Astrocyte (in vitro differentiated cells and primary cell): ENCODE data around the gene DSTN. TPM values are rescaled to one million over a fixed set of nuclear protein-coding genes. Genes with fewer than 3 reads are reported as not detected.

Experiments
- DNase-seq: peaks from one replicate; pipeline ENCODE4 v3.0.0-alpha.2; 2010; ENCODE audit warnings: low read depth
- FAIRE-seq: peaks from 2 replicates; lab custom pipeline; 2011; peaks lifted over from hg19 to GRCh38; lab: Jason Lieb, UNC
- H2AFZ ChIP-seq: 2 replicates; pipeline ENCODE4 v1.6.0; 2012; ENCODE audit warnings: low read depth, low read length, inconsistent platforms
- H3K27ac ChIP-seq: 2 replicates; pipeline ENCODE4 v1.5.1; 2011; ENCODE audit warnings: low read depth, low read length, inconsistent platforms
- H3K27me3 ChIP-seq: 2 replicates; pipeline ENCODE4 v1.6.0; 2011; ENCODE audit warnings: low read length, inconsistent platforms; ENCODE audit not compliant: insufficient read depth
- H3K36me3 ChIP-seq: 2 replicates; pipeline ENCODE4 v1.5.1; 2011; ENCODE audit warnings: low read length, inconsistent platforms; ENCODE audit not compliant: insufficient read depth
- H3K4me1 ChIP-seq: 2 replicates; pipeline ENCODE4 v1.5.1; 2011; ENCODE audit warnings: low read length, inconsistent platforms; ENCODE audit not compliant: insufficient read depth
- H3K4me2 ChIP-seq: 2 replicates; pipeline ENCODE4 v1.6.0; 2012; ENCODE audit warnings: low read length, inconsistent platforms
- H3K4me3 ChIP-seq: 2 replicates; pipeline ENCODE4 v1.5.1; 2011; ENCODE audit warnings: low read depth, mild to moderate bottlenecking, low read length, inconsistent platforms; ENCODE audit not compliant: insufficient read depth
- H3K79me2 ChIP-seq: 2 replicates; pipeline ENCODE4 v1.6.0; 2012; ENCODE audit warnings: mild to moderate bottlenecking, low read length, inconsistent platforms; ENCODE audit not compliant: insufficient read depth
- H3K9ac ChIP-seq: 2 replicates; pipeline ENCODE4 v1.6.0; 2012; ENCODE audit warnings: mild to moderate bottlenecking, low read length, inconsistent platforms
- H3K9me3 ChIP-seq: 2 replicates; pipeline ENCODE4 v1.5.1; 2012; ENCODE audit warnings: low read depth, mild to moderate bottlenecking, low read length, inconsistent platforms; ENCODE audit not compliant: insufficient read depth
- H4K20me1 ChIP-seq: 2 replicates; pipeline ENCODE4 v1.6.0; 2012; ENCODE audit warnings: low read length, inconsistent platforms; ENCODE audit not compliant: insufficient read depth
- H3K27ac Mint-ChIP-seq: one replicate; pipeline ENCODE4 v1.8.0; 2021; ENCODE audit warnings: mild to moderate bottlenecking, mixed read lengths; ENCODE audit not compliant: unreplicated experiment
- H3K27me3 Mint-ChIP-seq: one replicate; pipeline ENCODE4 v1.8.0; 2021; ENCODE audit warnings: low read depth, mixed read lengths; ENCODE audit not compliant: unreplicated experiment
- H3K36me3 Mint-ChIP-seq: one replicate; pipeline ENCODE4 v1.8.0; 2021; ENCODE audit warnings: low read depth, mixed read lengths; ENCODE audit not compliant: unreplicated experiment
- H3K4me1 Mint-ChIP-seq: one replicate; pipeline ENCODE4 v1.8.0; 2021; ENCODE audit warnings: low read depth, mixed read lengths; ENCODE audit not compliant: unreplicated experiment
- H3K4me3 Mint-ChIP-seq: one replicate; pipeline ENCODE4 v1.8.0; 2021; ENCODE audit warnings: mild to moderate bottlenecking, moderate library complexity, mixed read lengths; ENCODE audit not compliant: unreplicated experiment
- H3K9me3 Mint-ChIP-seq: one replicate; pipeline ENCODE4 v1.8.0; 2021; ENCODE audit warnings: mild to moderate bottlenecking, mixed read lengths; ENCODE audit not compliant: unreplicated experiment
- CTCF ChIP-seq: IDR thresholded peaks from 2 replicates; pipeline ENCODE4 v1.5.1; 2011; ENCODE audit warnings: low read depth, mild to moderate bottlenecking, inconsistent platforms, low read length, moderate library complexity; ENCODE audit not compliant: insufficient read depth
- EZH2 ChIP-seq: IDR thresholded peaks from 2 replicates; pipeline ENCODE4 v1.6.1; 2012; ENCODE audit warnings: mild to moderate bottlenecking, low read length, inconsistent platforms; ENCODE audit not compliant: insufficient read depth
- total RNA-seq: library from RNA; stranded (reverse); gene quantifications from 2 replicates; pipeline ENCODE4 v1.2.1, GENCODE V29; 2021

DSTN gene
- total RNA-seq, 1 donor from 2014 or later, result 552 TPM

DNA sequence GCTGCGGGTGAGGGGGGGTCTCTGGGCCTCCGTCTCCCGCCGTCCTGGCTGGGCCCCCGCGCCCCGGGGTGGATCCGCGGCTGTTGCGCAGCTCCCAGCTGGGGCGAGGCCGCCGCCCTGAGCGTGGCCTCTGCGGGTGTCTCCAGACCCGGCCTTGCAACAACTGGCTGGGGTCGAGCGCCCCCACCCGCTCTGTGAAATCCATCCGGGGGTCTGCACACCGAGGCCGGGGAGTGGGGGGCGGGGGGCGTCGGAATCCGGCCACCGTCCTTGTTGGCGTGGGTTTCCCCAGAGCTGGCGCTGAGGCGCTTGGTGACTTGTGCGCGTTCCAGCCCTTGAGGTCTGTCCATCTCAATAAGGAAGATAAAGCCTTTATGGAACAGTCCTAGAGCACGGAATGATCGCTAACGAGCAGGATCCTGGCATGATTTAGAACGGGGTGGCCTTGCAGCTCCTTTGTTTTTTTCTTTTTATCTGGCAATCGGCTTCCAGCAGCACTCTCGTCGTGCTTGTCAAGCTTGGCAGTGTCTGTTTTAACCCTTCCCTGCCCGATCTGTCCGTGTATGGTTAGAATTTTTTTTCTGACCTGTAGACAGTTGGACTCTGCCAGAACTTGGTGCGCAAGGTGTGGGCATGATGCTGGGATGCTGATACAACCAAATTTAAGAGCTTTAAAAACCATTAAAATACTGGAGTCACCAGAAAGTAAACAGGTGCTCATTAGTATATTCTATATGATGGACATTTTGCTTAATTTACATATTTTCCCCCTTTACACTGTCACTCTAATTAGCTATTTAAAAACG is 675 bp downstream of the DSTN start:
- H3K4me3 ChIP-seq, result peak overlapping the region; percentile 100
- H3K36me3 Mint-ChIP-seq, result peaks cover 2% of the 10 kb centered on the region
- H3K27ac ChIP-seq, result peak overlapping the region; percentile 93
- H4K20me1 ChIP-seq, result peaks cover 53% of the 10 kb centered on the region
- H3K4me1 ChIP-seq, result peaks cover 19% of the 10 kb centered on the region
- H3K9me3 ChIP-seq, result no peaks in the 10 kb centered on the region
- no peaks in the 10 kb centered on the region for H3K27me3 Mint-ChIP-seq
- peak overlapping the region; percentile 96 for H3K9ac ChIP-seq
- peaks cover 31% of the 10 kb centered on the region for H3K4me1 Mint-ChIP-seq
- no peak overlapping the region for H2AFZ ChIP-seq
- FAIRE-seq, result no peak
- peak overlapping the region; percentile 86 for H3K27ac Mint-ChIP-seq
- DNase-seq, result no peak
- H3K4me2 ChIP-seq, result peak overlapping the region; percentile 92
- peaks cover 57% of the 10 kb centered on the region for H3K79me2 ChIP-seq
- TF ChIP-seq CTCF (no peak), EZH2 (no peak)
- no peaks in the 10 kb centered on the region for H3K27me3 ChIP-seq
- peak overlapping the region; percentile 99 for H3K4me3 Mint-ChIP-seq
- no peaks in the 10 kb centered on the region for H3K9me3 Mint-ChIP-seq
- H3K36me3 ChIP-seq, result peaks cover 5% of the 10 kb centered on the region

DNA sequence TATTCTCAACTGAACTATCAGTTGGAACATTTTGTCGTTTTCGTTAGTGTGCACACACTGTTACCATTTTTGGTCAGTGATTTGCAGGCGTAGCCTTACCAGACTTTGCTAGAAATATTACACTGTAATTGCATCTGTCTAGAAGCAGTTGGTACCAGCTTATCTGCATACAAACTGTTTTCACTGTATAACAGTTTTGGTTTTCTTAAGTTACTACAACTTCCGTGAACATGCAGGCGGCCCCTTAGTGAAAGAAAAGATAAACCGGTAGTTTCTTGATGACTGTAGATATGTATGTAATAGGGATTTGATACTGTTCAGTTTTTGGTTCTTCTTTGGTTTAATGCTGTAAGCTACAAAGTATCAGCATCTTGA is 1.3 kb downstream of the DSTN start:
- Mint-ChIP-seq H3K27ac (peak overlapping the region; percentile 86), H3K9me3 (no peaks in the 10 kb centered on the region), H3K27me3 (no peaks in the 10 kb centered on the region), H3K36me3 (peaks cover 2% of the 10 kb centered on the region), H3K4me1 (peaks cover 31% of the 10 kb centered on the region), H3K4me3 (peak overlapping the region; percentile 99)
- Histone ChIP-seq H2AFZ (no peak overlapping the region), H3K9ac (peak overlapping the region; percentile 96), H3K79me2 (peaks cover 63% of the 10 kb centered on the region), H3K36me3 (peaks cover 5% of the 10 kb centered on the region), H3K4me1 (peaks cover 18% of the 10 kb centered on the region), H3K4me3 (peak overlapping the region; percentile 100), H3K27ac (peak overlapping the region; percentile 93), H3K27me3 (no peaks in the 10 kb centered on the region), H3K9me3 (no peaks in the 10 kb centered on the region), H4K20me1 (peaks cover 59% of the 10 kb centered on the region), H3K4me2 (peak overlapping the region; percentile 92)
- FAIRE-seq (no peak), DNase-seq (no peak)
- TF ChIP-seq EZH2, result no peak
- TF ChIP-seq CTCF, result no peak
